ENCODE data around the gene GOLGA2. TPM values are rescaled to one million over a fixed set of nuclear protein-coding genes. Genes with fewer than 3 reads are reported as not detected.

GOLGA2 gene
- total and polyA plus RNA-seq, 2 donors (not counting 1 experiment from before 2014, with no cell fraction given) = 23.2 to 87.3 TPM

- Mint-ChIP-seq H3K27me3 (no peaks in the 10 kb centered on the region), H3K4me1 (peaks cover 23% of the 10 kb centered on the region), H3K4me3 (peak within 1 kb of the TSS; percentile 96), H3K9me3 (ENCODE audit: insufficient read depth) (no peaks in the 10 kb centered on the region), H3K27ac (peak within 1 kb of the TSS; percentile 97)
- Histone ChIP-seq H4K20me1 (ENCODE audit: control insufficient read depth, insufficient read depth, low read length, poor library complexity, severe bottlenecking) (no peaks in the 10 kb centered on the region), H3K4me2 (replicated peaks; ENCODE audit: low read depth, low read length, poor library complexity, severe bottlenecking) (peak within 1 kb of the TSS; percentile 100), H3K4me1 (ENCODE audit: control insufficient read depth in 2 of 2, insufficient read depth in 2 of 2, low read length in 2 of 2) (peaks cover 14 to 20% of the 10 kb centered on the region in 2 donors), H3K27ac (ENCODE audit: low read length in 2 of 2) (peak within 1 kb of the TSS; percentile 81 to 92), H3K9me3 (ENCODE audit: control extremely low read depth in 1 of 3, control insufficient read depth in 2 of 3, insufficient read depth in 1 of 3, low read length in 2 of 3) (no peaks in the 10 kb centered on the region), H3K4me3 (ENCODE audit: control extremely low read depth in 1 of 5, extremely low read depth in 1 of 5, insufficient read depth in 1 of 5, low read depth in 2 of 5, low read length in 4 of 5) (peak within 1 kb of the TSS; percentile 61 to 99 (median 87)), H3K27me3 (replicated peaks in 1 of 4; ENCODE audit: control extremely low read depth in 1 of 4, control insufficient read depth in 3 of 4, insufficient read depth in 4 of 4, low read length in 3 of 4) (no peaks in the 10 kb centered on the region), H3K9ac (ENCODE audit: low read length) (peak within 1 kb of the TSS; percentile 96), H2AFZ (ENCODE audit: insufficient read depth, low read depth, low read length, poor library complexity, severe bottlenecking) (peak within 1 kb of the TSS; percentile 99), H3K79me2 (ENCODE audit: control insufficient read depth, insufficient read depth, low read length) (peaks cover 26% of the 10 kb centered on the region), H3K36me3 (replicated peaks in 1 of 2; ENCODE audit: control extremely low read depth in 1 of 2, control insufficient read depth in 1 of 2, extremely low read depth in 1 of 2, insufficient read depth in 2 of 2, low read length in 1 of 2) (peaks cover 0 to 12% of the 10 kb centered on the region in 2 experiments)
- ChIA-PET CTCF (interaction anchor here (0.5 to 1.2 kb wide), 4 partner anchors 21 to 335 kb away, joined by 3 to 5 read pairs (median 4); partner anchors contain the start of gene URM1), POLR2A (interaction anchor here (0.6 to 1.1 kb wide), 7 partner anchors 26 to 1052 kb away, joined by 3 to 9 read pairs (median 3); partner anchors contain the start of genes TRUB2 and URM1)
- under 1% methylated on average over 38 of the region's 38 CpGs for WGBS (ENCODE audit: insufficient coverage)
- ATAC-seq (ENCODE audit: low read depth) (peak; percentile 93), DNase-seq (peak; percentile 100)
- intact Hi-C loops (cut with micrococcal nuclease) = loop anchor here (1.0 to 10.0 kb wide), 3 partner anchors 26 to 821 kb away; partner anchors contain the start of genes COQ4, LRSAM1, RPL12 and TRUB2
- TF ChIP-seq CTCF (IDR thresholded peaks at IDR 0.05) (no peak), EZH2 (IDR thresholded peaks at IDR 0.05; ENCODE audit: borderline replicate concordance, insufficient read depth, low read depth, low read length, poor library complexity, severe bottlenecking) (no peak)
Observed at GRCh38 chr9:128276008-128276573, 284 bp upstream of the GOLGA2 start, which contains the start of gene SWI5. SWI5 (plus strand) TSS chr9:128276276.

DNA sequence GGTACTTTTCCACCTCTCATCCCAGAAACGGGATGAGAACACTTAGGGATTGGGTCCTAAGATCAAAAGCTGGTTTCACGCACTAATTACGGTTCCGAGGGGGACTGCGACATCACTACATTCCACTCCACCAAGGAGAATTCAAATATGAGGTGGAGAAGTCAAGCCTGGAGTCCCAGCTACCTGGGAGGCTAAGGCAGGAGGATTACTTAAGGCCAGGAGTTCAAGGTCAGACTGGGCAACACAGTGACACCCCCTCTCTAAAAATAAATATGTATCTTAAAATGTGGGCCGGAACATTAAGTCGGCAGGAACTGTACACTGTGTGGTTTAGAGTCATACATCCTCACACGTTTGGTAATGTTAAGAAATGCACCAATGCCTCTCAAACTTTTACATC lies 1.6 kb downstream of the GOLGA2 start:
- Mint-ChIP-seq H3K4me1 (peaks cover 23% of the 10 kb centered on the region), H3K27ac (no peak overlapping the region), H3K4me3 (peak overlapping the region; percentile 96), H3K9me3 (ENCODE audit: insufficient read depth) (no peaks in the 10 kb centered on the region), H3K27me3 (no peaks in the 10 kb centered on the region)
- ChIA-PET CTCF (interaction anchor here (3.8 kb wide), 1 partner anchor 20 kb away, joined by 14 read pairs; no protein-coding TSS in a partner anchor), POLR2A (no interaction called here)
- Histone ChIP-seq H2AFZ (ENCODE audit: insufficient read depth, low read depth, low read length, poor library complexity, severe bottlenecking) (no peak overlapping the region), H3K27me3 (replicated peaks in 1 of 4; ENCODE audit: control extremely low read depth in 1 of 4, control insufficient read depth in 3 of 4, insufficient read depth in 4 of 4, low read length in 3 of 4) (no peaks in the 10 kb centered on the region), H3K36me3 (replicated peaks in 1 of 2; ENCODE audit: control extremely low read depth in 1 of 2, control insufficient read depth in 1 of 2, extremely low read depth in 1 of 2, insufficient read depth in 2 of 2, low read length in 1 of 2) (peaks cover 0 to 12% of the 10 kb centered on the region in 2 experiments), H3K4me2 (replicated peaks; ENCODE audit: low read depth, low read length, poor library complexity, severe bottlenecking) (no peak overlapping the region), H3K4me1 (ENCODE audit: control insufficient read depth in 2 of 2, insufficient read depth in 2 of 2, low read length in 2 of 2) (peaks cover 14 to 20% of the 10 kb centered on the region in 2 donors), H3K79me2 (ENCODE audit: control insufficient read depth, insufficient read depth, low read length) (peaks cover 26% of the 10 kb centered on the region), H3K4me3 (ENCODE audit: control extremely low read depth in 1 of 5, extremely low read depth in 1 of 5, insufficient read depth in 1 of 5, low read depth in 2 of 5, low read length in 4 of 5) (no peak overlapping the region), H3K9ac (ENCODE audit: low read length) (no peak overlapping the region), H3K9me3 (ENCODE audit: control extremely low read depth in 1 of 3, control insufficient read depth in 2 of 3, insufficient read depth in 1 of 3, low read length in 2 of 3) (no peaks in the 10 kb centered on the region), H4K20me1 (ENCODE audit: control insufficient read depth, insufficient read depth, low read length, poor library complexity, severe bottlenecking) (no peaks in the 10 kb centered on the region), H3K27ac (ENCODE audit: low read length in 2 of 2) (no peak overlapping the region)
- 90% methylated on average over 2 of the region's 8 CpGs for WGBS (ENCODE audit: insufficient coverage)
- intact Hi-C loops (cut with micrococcal nuclease) = loop anchor here (2.0 to 10.0 kb wide), 2 partner anchors 97 to 819 kb away; partner anchors contain the start of genes LRSAM1, RPL12 and URM1
- DNase-seq = no peak
- ATAC-seq (ENCODE audit: low read depth) = no peak
- no peak for TF ChIP-seq EZH2 (IDR thresholded peaks at IDR 0.05; ENCODE audit: borderline replicate concordance, insufficient read depth, low read depth, low read length, poor library complexity, severe bottlenecking)
- no peak for TF ChIP-seq CTCF (IDR thresholded peaks at IDR 0.05)
